A172 (cell line): Measurements from ENCODE around the gene TMEM169. TPM values are rescaled to one million over a fixed set of nuclear protein-coding genes. Genes with fewer than 3 reads are reported as not detected.
"Not testable (repeated sequence)": the region's sequence is repeated elsewhere in the genome, so short reads cannot be mapped to it uniquely, and the experiment has no call there.

Experiments used
- DNase-seq: peaks from one replicate; pipeline ENCODE4 v3.0.0-alpha.2; 2015; ENCODE audit warnings: low spot score
- total RNA-seq: library from RNA; depleted of rRNA; stranded (reverse); fragments of >200 nt; shearing (Covaris generic); gene quantifications from 2 replicates; pipeline ENCODE4 v1.2.3, GENCODE V29; 2014

TMEM169 gene
- total RNA-seq, 1 experiment from 2014 or later, result 0.52 TPM

GRCh38 chr2:216071111-216071851, 10.4 kb upstream of the TMEM169 start:
- no peak for DNase-seq

GRCh38 chr2:216072473-216072872, 9.2 kb upstream of the TMEM169 start:
- DNase-seq, result no peak

GRCh38 chr2:216073773-216074172, 7.9 kb upstream of the TMEM169 start:
- DNase-seq, result no peak

GRCh38 chr2:216074380-216074779, 7.3 kb upstream of the TMEM169 start:
- DNase-seq, result no peak

GRCh38 chr2:216074794-216075193, 6.9 kb upstream of the TMEM169 start:
- peak; percentile 11 for DNase-seq

GRCh38 chr2:216075510-216076485, 5.9 kb upstream of the TMEM169 start:
- no peak for DNase-seq

GRCh38 chr2:216078776-216079175, 2.9 kb upstream of the TMEM169 start:
- DNase-seq, result no peak

- not testable (repeated sequence) for DNase-seq
Observed at GRCh38 chr2:216080048-216080447, 1.7 kb upstream of the TMEM169 start.

GRCh38 chr2:216081012-216081411, 707 bp upstream of the TMEM169 start:
- DNase-seq, result no peak

- DNase-seq, result peak; percentile 13
Observed at GRCh38 chr2:216082117-216082711, 495 bp downstream of the TMEM169 start.

GRCh38 chr2:216082805-216083204, 1.1 kb downstream of the TMEM169 start:
- no peak for DNase-seq

GRCh38 chr2:216083464-216084281, 2.0 kb downstream of the TMEM169 start:
- DNase-seq, result peak; percentile 9

- DNase-seq, result no peak
Observed at GRCh38 chr2:216084547-216084946, 2.8 kb downstream of the TMEM169 start.

GRCh38 chr2:216086207-216086893, 4.6 kb downstream of the TMEM169 start:
- no peak for DNase-seq

GRCh38 chr2:216090369-216090786, 8.7 kb downstream of the TMEM169 start:
- DNase-seq, result no peak

GRCh38 chr2:216092646-216093045, 10.9 kb downstream of the TMEM169 start:
- DNase-seq, result no peak

- no peak for DNase-seq
Observed at GRCh38 chr2:216094701-216095100, 13.0 kb downstream of the TMEM169 start.

GRCh38 chr2:216098421-216099334, 17.0 kb downstream of the TMEM169 start:
- no peak for DNase-seq

- DNase-seq, result no peak
Observed at GRCh38 chr2:216101109-216101508, 19.4 kb downstream of the TMEM169 start.

GRCh38 chr2:216103213-216103612, 21.5 kb downstream of the TMEM169 start:
- DNase-seq, result no peak
